GM12865 (cell line): ENCODE data around the gene CCM2L.

ENCODE experiments used
- DNase-seq: peaks from one replicate; pipeline ENCODE4 v3.0.0; 2010; ENCODE audit warnings: low read depth
- H3K4me3 ChIP-seq: 2 replicates; pipeline ENCODE4 v1.5.1; 2011; ENCODE audit warnings: mild to moderate bottlenecking, low read depth, low read length, control low read depth
- TF ChIP-seq, protein P1 (sequence below): IDR thresholded peaks from 2 replicates; pipeline ENCODE4 v1.5.1; 2011; ENCODE audit warnings: low read length, control low read depth, low read depth, inconsistent platforms; ENCODE audit not compliant: insufficient read depth; ENCODE audit errors: missing control alignments

The CCM2L gene

GRCh38 chr20:31969991-31970390, 40.2 kb upstream of the CCM2L start:
- H3K4me3 ChIP-seq, result no peak overlapping the region
- DNase-seq, result no peak
- TF ChIP-seq, protein P1, sequence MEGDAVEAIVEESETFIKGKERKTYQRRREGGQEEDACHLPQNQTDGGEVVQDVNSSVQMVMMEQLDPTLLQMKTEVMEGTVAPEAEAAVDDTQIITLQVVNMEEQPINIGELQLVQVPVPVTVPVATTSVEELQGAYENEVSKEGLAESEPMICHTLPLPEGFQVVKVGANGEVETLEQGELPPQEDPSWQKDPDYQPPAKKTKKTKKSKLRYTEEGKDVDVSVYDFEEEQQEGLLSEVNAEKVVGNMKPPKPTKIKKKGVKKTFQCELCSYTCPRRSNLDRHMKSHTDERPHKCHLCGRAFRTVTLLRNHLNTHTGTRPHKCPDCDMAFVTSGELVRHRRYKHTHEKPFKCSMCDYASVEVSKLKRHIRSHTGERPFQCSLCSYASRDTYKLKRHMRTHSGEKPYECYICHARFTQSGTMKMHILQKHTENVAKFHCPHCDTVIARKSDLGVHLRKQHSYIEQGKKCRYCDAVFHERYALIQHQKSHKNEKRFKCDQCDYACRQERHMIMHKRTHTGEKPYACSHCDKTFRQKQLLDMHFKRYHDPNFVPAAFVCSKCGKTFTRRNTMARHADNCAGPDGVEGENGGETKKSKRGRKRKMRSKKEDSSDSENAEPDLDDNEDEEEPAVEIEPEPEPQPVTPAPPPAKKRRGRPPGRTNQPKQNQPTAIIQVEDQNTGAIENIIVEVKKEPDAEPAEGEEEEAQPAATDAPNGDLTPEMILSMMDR, result no peak

GRCh38 chr20:31972471-31973021, 37.7 kb upstream of the CCM2L start:
- H3K4me3 ChIP-seq, result no peak overlapping the region
- no peak for DNase-seq
- TF ChIP-seq, protein P1, result no peak

DNA sequence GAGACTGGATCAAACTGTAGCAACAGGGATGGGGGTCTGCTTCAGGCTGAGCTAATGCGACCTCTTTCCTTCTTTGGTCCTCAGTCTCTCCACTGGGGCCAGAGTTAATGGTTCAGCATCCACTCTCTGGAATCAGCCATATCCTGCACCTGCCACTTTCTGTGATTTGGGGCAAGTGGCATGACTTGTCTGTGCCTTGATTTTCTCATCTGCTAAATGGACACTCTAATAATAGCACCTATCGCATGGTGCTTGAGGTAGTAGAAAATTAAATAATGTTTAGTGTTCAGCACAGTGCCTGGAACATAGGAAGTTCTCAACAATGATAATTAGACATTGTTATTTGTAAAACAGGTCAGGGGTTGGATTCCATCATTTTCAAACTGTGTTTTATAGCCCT, 35.9 kb upstream of the CCM2L start:
- TF ChIP-seq, protein P1, result no peak
- no peak for DNase-seq
- no peak overlapping the region for H3K4me3 ChIP-seq

DNA sequence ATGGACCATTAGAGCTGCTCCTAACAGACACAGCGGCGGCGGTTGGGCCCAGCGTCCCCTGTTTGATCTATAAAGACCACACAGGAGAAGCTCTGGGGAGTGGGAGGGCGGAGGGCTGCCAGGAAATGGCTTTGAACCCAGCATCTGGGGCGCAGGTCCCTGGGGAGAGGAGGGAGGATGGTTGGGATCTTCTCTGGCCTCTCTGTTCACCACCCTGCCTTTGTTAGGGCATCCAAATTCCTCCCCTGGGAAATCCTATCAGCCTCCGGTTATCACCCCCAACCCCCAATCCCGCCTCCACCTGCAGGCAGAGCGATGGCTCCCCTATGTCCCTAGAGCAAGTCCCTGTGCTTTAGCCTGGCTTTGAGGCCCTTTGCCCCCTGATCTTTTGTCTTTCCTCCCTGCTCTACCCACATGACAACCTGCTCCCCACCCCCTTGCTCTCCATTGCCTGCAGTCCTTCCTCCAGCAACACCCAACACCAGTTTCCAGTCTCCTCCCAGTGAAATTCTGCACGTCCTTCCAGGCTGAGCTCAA, 35.2 kb upstream of the CCM2L start:
- TF ChIP-seq, protein P1, result no peak
- H3K4me3 ChIP-seq, result no peak overlapping the region
- DNase-seq, result no peak

DNA sequence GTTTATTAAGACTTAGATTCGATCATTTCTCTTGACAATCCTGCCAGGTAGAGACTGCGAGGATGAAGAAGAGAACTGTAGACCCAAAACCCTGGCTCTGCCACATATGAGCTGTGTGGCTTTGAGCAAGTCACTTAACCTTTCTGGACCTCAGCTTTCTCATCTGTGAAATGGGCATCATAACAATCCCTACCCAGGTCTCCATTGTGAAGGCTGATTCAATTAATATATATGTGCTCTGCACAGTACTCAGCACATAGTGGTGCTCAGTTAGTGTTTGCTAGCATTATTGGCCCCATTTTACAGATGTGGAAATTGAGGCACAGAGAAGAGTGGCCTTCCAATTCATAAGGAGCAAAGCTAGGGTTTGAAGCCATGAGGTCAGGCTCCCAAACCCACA, 34.4 kb upstream of the CCM2L start:
- no peak for DNase-seq
- TF ChIP-seq, protein P1, result no peak
- no peak overlapping the region for H3K4me3 ChIP-seq

- no peak for DNase-seq
- TF ChIP-seq, protein P1, result no peak
- H3K4me3 ChIP-seq, result no peak overlapping the region
Observed at GRCh38 chr20:31977080-31977479, 33.2 kb upstream of the CCM2L start.
